Measurements from ENCODE around the gene TMEM181. TPM values are rescaled to one million over a fixed set of nuclear protein-coding genes. Genes with fewer than 3 reads are reported as not detected.

TMEM181 gene
- total RNA-seq, 4 donors from 2014 or later = 21.6 to 31.6 (median 26.0) TPM

- intact Hi-C loops (cut with DNase I) = no loop called here
- Histone ChIP-seq H3K27ac (replicated peaks in 1 of 4) (no peak overlapping the region), H3K4me1 (peaks cover 0 to 13% (median 3%) of the 10 kb centered on the region in 4 donors), H3K36me3 (peaks cover 0 to 11% (median 1%) of the 10 kb centered on the region in 4 donors), H3K27me3 (no peaks in the 10 kb centered on the region), H3K9me3 (no peaks in the 10 kb centered on the region), H3K4me3 (no peak overlapping the region)
- 87% methylated on average over 12 of the region's 12 CpGs for WGBS
- DNase-seq (ENCODE audit: extremely low spot score) = no peak
- TF ChIP-seq CTCF (IDR thresholded peaks at IDR 0.05) (no peak), EP300 (IDR thresholded peaks at IDR 0.05) (no peak), POLR2AphosphoS5 (IDR thresholded peaks at IDR 0.05) (no peak)
Observed at GRCh38 chr6:158567871-158568401, 8.0 kb downstream of the TMEM181 start.

DNA sequence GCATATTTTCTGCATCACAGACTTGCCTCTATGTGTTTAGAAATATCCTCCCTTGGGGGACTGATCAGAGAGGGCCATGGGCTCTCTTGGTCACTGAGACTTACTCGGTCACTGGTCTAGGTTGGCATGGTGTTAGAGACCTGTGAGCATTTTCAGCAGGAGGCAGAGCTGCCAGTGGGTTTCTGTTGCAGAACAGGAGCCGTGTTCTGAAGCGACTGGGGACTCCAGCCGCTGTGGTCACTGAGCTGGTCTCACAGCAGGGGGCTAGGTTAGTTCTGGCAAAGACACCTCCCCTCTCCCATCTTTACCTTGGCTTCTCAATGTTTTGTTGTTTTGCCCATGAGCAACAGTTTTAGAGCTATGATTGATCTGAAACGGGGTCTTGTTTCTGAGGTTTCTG, 8.7 kb downstream of the TMEM181 start:
- WGBS = 92% methylated on average over 5 of the region's 5 CpGs
- Histone ChIP-seq H3K9me3 (no peaks in the 10 kb centered on the region), H3K4me1 (peaks cover 0 to 7% (median 3%) of the 10 kb centered on the region in 4 donors), H3K27ac (replicated peaks in 1 of 4) (no peak overlapping the region), H3K27me3 (no peaks in the 10 kb centered on the region), H3K4me3 (no peak overlapping the region), H3K36me3 (peaks cover 0 to 11% (median 5%) of the 10 kb centered on the region in 4 donors)
- intact Hi-C loops (cut with DNase I) = no loop called here
- TF ChIP-seq POLR2A (IDR thresholded peaks at IDR 0.05; ENCODE audit: low read depth) (no peak), CTCF (IDR thresholded peaks at IDR 0.05) (no peak), POLR2AphosphoS5 (IDR thresholded peaks at IDR 0.05) (no peak), EP300 (IDR thresholded peaks at IDR 0.05) (no peak)
- DNase-seq (ENCODE audit: extremely low spot score) = no peak

GRCh38 chr6:158569036-158569435, 9.1 kb downstream of the TMEM181 start:
- no peak for DNase-seq (ENCODE audit: extremely low spot score)
- TF ChIP-seq EP300 (IDR thresholded peaks at IDR 0.05) (no peak), CTCF (IDR thresholded peaks at IDR 0.05) (no peak), POLR2A (IDR thresholded peaks at IDR 0.05; ENCODE audit: low read depth) (no peak), POLR2AphosphoS5 (IDR thresholded peaks at IDR 0.05) (no peak)
- WGBS = 90% methylated on average over 9 of the region's 9 CpGs
- peaks cover 0 to 11% (median 8%) of the 10 kb centered on the region in 4 donors for H3K36me3 ChIP-seq
- H3K4me3 ChIP-seq = no peak overlapping the region
- peaks cover 0 to 7% (median 3%) of the 10 kb centered on the region in 4 donors for H3K4me1 ChIP-seq
- intact Hi-C loops (cut with DNase I) = no loop called here
- H3K27ac ChIP-seq (replicated peaks in 1 of 4) = no peak overlapping the region
- H3K27me3 ChIP-seq = no peaks in the 10 kb centered on the region
- H3K9me3 ChIP-seq = no peaks in the 10 kb centered on the region

DNA sequence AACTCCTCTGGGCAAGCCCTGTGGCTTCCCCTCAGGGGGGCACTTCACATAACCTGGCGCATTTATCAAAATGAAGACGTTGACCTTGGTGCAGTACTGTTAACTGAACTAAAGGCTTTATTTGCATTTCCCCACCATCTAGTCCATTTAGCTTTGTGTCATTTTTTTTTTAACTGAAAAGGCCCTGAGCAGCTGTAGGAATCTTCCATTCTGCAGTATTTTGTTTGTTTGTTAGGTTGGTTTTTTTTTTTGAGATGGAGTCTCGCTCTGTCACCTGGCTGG, 10.7 kb downstream of the TMEM181 start:
- no peaks in the 10 kb centered on the region for H3K27me3 ChIP-seq
- no peak for DNase-seq (ENCODE audit: extremely low spot score)
- no peak overlapping the region for H3K27ac ChIP-seq (replicated peaks in 1 of 4)
- H3K4me3 ChIP-seq = no peak overlapping the region
- peaks cover 0 to 7% (median 3%) of the 10 kb centered on the region in 4 donors for H3K4me1 ChIP-seq
- no peaks in the 10 kb centered on the region for H3K9me3 ChIP-seq
- peaks cover 0 to 15% (median 8%) of the 10 kb centered on the region in 4 donors for H3K36me3 ChIP-seq
- intact Hi-C loops (cut with DNase I) = no loop called here
- WGBS = 90% methylated on average over 3 of the region's 3 CpGs
- TF ChIP-seq POLR2AphosphoS5 (IDR thresholded peaks at IDR 0.05) = no peak
- TF ChIP-seq CTCF (IDR thresholded peaks at IDR 0.05) = no peak
- no peak for TF ChIP-seq POLR2A (IDR thresholded peaks at IDR 0.05; ENCODE audit: low read depth)
- TF ChIP-seq EP300 (IDR thresholded peaks at IDR 0.05) = no peak

Data from esophagus muscularis mucosa (tissue), 4 donors.